Panc1 (cell line): Measurements from ENCODE around the gene PRRG4.

Source experiments
- POLR2AphosphoS5 ChIP-seq: IDR thresholded peaks from 2 replicates; pipeline ENCODE4 v1.6.1; 2012; ENCODE audit warnings: mild to moderate bottlenecking, low read depth, low read length, moderate library complexity
- SIN3A ChIP-seq: IDR thresholded peaks from 2 replicates; pipeline ENCODE4 v1.6.1; 2012; ENCODE audit warnings: low read depth, mild to moderate bottlenecking, low read length, moderate library complexity, borderline replicate concordance; ENCODE audit not compliant: insufficient read depth
- TCF7L2 ChIP-seq: IDR thresholded peaks from 2 replicates; pipeline ENCODE4 v1.6.1; 2011; ENCODE audit warnings: mild to moderate bottlenecking, low read depth, low read length, inconsistent platforms
- TF ChIP-seq, protein P1 (sequence below): fragments of 450-650 bp; IDR thresholded peaks from 2 replicates; pipeline ENCODE4 v1.5.1; 2017; ENCODE audit warnings: mild to moderate bottlenecking

GRCh38 chr11:32792111-32792947 lies 37.4 kb upstream of the PRRG4 start:
- TF ChIP-seq, protein P1, sequence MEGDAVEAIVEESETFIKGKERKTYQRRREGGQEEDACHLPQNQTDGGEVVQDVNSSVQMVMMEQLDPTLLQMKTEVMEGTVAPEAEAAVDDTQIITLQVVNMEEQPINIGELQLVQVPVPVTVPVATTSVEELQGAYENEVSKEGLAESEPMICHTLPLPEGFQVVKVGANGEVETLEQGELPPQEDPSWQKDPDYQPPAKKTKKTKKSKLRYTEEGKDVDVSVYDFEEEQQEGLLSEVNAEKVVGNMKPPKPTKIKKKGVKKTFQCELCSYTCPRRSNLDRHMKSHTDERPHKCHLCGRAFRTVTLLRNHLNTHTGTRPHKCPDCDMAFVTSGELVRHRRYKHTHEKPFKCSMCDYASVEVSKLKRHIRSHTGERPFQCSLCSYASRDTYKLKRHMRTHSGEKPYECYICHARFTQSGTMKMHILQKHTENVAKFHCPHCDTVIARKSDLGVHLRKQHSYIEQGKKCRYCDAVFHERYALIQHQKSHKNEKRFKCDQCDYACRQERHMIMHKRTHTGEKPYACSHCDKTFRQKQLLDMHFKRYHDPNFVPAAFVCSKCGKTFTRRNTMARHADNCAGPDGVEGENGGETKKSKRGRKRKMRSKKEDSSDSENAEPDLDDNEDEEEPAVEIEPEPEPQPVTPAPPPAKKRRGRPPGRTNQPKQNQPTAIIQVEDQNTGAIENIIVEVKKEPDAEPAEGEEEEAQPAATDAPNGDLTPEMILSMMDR, result no peak
- TF ChIP-seq POLR2AphosphoS5, result no peak
- no peak for TF ChIP-seq TCF7L2
- TF ChIP-seq SIN3A, result no peak
